MV-4-11 (cell line): Measurements from ENCODE around the gene ANTKMT.

Source experiments
- DNase-seq: peaks from one replicate; lab custom pipeline; 2025; lab: John Stamatoyannopoulos, UW

The ANTKMT gene

DNA sequence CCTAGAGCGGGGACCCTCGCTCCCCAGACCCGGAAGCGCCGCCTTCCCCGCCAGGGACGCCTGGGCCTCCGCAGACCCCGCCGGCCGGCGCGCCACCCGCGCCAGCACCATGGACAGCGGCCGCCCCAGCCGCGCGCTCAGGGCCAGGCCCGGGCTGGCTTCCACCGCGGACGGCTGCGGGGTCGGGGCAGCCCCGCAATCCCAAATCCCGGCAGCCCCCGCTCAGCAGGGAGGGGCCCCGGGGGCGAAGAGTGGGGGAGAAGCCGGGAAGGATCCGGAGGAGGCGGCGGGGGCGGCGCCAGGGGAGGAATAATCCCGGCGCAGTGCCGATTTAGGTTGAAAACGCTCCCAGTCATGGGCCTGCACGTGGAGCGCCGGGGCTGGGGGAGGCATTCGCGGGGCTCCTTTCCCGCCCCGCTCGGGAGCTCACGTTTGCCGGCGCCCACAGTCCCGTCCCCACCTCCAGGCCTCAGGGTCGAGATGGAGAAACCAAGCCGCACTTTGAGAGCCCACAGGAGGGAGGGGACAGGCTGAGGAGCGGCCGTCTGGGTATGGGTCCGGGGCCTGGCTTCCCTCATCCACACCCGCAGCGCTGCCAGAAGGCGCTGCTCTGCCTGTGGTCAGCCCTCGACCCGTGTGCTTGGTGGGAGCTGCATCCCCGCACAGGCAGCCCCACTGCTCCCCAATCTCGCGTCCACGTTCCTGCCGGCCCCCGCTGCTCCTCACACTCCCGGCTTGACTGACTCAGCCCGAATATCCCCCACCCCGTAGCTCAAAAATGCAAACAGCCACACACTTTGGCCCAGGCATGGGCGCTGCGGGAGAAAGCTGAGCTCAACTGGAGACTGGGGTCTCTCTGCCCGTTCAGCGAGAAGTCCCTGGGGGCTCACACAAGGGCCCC is 20.0 kb upstream of the ANTKMT start:
- no peak for DNase-seq

DNA sequence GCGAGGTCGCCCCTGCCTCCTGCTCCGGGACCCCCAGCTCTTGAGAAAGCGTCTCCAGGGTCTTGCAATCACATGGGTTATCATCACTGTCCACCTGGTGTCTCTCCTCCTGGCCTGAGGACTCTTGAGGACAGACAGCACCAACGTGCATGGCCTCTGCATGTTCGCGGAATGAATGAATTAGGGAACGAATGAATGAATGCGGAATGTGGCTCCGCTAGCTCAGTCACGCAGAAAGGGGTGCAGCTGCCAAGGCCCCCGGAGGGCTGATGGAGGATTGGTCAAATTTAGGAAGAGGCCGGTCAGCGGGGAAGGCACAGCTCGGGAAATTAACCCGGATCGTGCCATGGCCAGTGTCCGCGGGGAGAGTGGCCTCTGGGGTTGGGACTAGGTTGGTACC is 18.6 kb upstream of the ANTKMT start:
- DNase-seq, result no peak

DNA sequence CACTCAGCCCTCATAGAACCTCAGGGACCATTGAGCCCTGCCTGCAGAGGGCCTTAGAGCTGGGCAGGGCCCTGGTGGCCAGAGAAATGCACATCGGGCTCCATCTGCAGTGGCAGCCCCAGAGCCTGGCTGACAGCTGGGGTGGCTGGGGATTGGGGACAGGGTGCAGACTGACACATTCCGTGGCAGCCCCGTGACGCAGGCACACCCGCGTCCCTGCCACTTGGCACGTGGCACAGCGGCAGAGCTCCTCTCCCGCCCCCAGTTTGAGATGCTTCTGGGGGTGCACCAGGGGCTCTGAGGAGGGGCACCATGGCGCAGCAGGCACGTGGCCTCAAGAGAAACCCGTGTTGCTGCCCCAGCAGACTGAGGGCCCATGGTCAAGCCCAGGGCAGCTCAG is 17.5 kb upstream of the ANTKMT start:
- no peak for DNase-seq

DNA sequence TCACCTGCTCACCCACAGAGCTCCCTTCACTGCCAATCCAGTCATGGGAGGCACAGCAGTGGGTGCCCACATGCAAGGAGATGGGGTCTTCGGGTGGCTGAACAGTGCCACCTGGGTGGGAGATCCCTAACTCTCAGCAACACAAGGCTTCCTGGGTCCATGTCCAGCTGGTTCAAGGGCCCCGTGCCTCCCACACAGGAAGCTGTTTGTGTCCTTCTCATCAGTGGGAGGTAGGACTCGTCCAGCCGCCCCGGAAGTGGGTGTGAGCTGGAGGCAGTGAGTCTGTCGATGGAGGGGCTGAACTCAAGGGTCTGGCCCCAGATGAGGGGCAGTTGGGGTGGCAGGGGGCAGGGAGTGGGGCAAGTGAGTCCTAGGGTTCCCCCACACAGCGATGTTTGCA is 16.9 kb upstream of the ANTKMT start:
- DNase-seq, result no peak

DNA sequence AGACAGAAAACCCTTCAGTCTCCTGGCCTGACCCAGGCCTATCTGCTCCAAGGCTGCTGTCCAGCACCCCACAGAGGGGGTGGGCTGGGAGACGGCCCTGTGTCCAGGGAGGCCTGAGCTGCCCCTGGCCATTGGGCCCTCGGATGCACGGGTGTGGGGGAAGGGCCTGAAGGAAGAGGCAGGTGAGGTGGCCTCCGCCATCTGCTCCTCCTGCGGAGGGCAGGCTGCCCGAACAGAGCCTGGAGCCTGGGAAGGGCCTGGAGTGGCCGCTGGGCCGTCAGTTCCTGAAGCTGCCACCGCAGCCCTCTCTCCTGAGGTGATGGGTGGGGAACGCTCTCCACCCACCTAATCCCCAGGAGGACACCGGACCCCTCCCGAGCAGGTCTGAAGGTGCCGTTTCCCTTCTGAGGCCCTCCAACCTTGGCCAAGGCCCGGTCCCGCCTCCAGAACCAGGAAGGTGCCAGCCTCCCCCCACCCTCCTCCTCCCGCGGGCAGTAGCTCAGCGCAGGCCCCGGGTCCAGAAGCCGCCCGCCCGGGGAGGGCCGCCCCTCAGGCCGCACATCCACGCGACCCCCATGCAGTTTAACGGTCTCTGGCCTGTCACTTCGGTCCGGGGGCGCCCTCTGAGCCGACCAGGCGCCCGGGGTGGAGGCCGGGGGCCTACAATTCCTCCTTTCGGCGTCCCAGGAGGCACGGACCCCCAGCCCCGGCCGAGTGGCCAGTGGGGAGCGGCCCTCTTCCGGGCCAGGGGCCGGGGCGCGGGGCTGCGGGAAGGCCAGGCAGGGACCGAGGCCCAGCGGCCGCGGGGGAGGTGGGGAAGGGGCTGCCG is 16.2 kb upstream of the ANTKMT start:
- no peak for DNase-seq

DNA sequence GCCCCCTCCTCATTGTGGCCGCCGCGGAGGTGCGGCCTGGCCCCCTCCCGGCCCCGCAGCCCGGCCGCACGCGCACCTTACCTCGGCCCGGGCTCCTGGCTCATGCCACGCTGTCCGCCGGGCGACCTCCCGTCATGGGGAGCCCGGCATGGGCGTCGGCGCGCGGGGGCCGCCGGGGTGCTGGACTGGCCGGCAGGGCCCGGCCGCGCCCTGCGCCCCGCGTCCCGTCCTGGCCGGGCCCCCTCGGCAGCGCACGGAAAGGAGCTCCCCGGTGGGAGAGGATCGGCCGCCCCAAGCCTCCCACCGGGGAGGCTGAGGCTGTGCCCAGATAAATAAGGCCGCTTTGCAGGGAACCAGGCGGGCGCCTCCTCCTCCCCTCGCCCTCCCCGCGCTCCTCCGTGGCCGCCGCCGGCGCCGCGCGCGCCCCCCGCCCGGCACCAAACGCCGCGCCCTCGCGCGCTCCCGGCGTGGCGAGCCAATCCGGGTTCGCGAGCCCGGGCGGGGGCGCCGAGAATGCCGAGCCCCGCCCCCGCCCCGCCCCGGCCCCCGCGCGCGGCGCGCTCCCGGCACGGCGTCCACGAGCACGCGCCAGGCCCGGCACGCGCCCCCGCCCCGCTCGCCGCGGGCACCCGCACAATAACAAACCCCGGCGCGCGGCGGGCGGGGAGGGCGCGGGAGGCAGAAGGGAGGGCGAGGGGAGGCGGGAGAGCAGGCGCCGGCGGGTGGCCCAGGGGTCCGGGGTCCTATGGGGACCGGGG is 15.3 kb upstream of the ANTKMT start, which contains the start of gene FBXL16:
Gene FBXL16, minus strand, starts transcription at position 371 of the 758 bp plus-strand sequence. CDS start 8,396 bp downstream, outside the sequence.
- DNase-seq, result no peak

DNA sequence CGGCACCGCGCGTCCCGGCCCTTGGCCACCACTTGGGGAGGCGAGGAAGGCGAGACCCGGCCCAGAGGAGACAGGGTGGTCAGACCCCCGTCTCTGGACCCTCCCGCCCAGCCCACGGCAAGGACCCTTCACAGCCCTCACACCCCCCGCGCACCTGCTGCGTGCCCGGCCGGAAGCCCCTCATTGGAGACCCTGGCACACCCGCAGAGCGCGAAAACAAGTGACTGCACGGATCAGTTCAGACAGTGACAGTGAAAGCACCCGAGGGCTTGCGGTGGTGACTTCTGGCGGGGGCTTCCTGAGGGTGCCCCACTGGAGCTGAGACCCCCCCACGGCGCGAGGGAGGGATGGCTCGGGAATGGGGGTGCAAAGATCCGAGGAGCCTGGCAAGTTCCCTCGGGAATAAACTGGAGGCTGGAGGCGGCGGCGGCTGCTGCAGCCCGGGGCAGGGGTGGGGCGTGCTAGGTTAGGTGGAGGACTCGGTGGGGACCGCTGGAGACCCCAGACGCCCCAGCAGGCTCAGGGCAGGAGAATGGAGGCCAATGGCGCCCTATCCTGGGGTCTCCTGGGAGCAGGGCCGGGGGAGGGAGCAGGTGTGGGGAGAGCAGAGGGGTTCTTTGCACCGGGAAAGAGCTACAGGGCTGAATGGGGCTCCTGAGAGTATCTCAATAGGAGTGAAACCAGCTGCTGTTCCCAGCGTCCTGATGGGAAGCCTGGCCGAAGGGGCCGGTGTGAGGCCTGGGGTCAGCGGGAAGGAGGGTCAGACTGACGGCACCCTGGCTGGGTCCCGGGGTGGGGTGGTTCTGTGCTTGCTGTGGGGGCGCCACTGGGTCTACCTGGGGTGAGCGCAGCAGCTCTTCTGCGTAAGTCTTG is 14.5 kb upstream of the ANTKMT start:
- DNase-seq, result no peak

DNA sequence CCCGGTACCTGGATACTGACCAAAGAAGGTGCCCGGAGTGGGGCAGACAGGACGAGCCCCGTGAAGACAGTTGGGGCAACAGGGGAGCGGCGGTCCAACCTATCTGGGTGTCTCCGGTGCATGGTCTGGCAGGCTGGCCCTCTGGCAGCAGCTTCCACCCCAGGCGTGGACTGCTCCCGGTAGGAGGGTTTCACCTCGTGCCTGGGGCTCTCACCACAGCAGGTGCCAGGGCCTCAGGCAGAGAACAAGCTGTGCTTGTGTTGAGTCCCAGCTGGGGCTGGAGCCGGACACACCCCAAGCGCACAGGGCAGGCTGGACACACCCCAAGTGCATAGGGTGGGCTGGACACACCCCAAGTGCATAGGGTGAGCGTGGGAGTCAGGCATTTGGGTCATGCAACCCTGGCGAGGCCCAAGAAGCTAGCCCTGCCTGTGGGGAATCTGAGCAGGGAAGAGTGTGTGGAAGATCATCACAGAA is 13.8 kb upstream of the ANTKMT start:
- no peak for DNase-seq

DNA sequence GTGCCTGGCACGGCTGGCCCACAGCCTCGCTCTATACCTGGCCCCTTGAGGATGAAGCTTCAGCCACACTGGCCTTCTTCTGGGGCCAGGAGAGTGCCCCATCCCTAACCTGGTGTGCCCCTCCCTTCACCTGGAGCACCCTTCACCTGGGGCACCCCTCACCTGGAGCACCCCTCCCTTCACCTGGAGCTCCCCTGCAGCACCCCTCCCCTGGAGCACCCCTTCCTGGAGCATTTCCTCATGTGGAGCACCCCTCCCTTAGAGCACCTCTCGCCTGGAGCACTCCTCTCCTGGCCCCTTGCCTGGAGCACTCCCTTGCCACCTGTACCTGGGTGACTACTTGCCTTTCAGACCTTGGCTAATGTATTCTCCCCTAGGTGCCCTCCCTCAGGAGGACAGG is 12.9 kb upstream of the ANTKMT start:
- no peak for DNase-seq

DNA sequence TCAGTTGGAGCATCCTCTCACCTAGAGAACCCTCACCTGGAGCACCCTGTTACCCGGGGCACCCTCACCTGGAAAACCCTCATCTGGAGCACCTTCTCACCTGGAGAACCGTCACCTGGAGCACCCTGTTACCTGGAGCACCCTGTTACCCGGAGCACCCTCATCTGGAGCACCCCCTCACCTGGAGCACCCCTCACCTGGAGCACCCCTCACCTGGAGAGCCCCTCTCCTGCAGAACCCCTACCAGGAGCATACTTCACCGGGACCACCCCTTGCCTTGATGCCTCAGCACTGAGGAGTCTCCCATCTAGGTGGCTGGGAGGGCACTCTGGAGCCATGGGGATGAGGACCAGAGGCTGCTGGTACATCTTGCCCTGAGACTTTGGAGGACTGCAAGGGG is 12.0 kb upstream of the ANTKMT start:
- DNase-seq, result no peak

DNA sequence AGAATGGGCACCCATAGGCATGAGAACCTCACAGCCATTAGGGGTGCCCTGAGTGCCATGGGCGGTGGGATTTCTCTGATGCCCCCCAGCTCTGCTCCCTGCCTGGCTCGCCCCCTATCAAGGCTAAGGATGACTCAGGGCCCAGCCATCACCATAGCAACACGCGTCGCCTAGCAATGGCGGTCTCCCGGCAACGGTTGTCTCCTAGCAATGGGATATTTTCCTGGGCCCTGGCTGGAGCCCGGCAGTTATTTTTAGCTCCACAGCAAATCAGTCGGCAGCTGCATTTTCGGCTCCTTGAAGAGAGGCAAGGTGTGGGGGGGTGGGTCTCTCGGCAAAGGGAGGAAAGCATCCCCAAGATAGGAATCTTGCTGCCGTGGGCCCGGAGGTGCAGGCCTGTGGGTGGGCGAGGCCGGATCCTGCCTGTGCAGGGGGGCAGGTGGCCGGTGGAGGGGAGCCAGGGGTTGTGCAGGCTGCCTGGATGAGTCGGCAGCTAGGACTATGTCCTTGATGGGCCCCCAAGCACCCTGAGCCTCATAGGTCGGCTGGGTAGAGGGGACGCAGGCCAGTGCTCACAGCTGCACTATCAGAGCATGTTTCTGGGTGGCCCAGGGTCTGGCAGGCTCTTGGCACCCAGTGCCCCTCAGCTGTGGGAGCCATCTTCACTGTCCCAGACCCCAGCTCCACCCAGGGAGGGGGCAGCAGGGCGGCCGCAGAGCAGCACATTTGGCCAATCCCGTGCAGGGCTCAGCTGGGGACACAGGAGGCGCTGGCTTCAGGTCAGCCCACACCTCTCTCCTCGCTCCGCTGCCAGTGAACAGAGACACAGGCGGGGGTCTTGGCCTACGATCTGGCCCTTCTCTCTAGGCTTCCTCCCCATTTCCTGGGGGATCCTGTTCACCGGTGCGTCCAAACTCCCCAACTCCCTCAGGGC is 11.1 kb upstream of the ANTKMT start:
- DNase-seq, result peak; percentile 60

DNA sequence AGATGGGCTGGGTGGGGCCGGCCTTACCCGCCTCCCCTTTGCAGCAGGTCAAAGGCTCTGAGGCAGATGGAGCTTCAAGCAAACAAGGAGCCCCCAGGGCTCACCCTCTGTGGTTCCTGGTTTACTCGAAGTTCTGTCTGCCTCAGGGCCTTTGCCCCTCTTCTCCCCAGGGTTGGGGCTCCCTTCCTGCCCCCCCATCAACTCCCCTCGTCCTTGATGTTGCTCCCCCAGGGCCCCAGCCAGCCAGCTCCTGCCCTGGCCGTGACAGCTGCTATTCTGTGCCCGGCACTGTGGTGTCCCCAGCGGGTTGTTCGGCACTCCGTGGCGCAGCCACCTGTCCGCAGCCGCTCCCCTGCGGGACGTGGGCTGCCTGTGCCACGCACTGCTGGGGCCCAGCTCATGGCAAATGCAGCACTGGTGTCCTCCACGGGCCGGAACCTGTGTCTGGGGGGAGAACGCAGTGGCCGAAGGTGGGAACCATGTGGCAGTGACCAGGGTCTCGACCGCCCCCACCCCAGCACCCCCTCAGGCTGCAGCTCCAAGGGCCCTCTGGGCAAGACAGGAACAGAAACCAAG is 10.4 kb upstream of the ANTKMT start:
- no peak for DNase-seq

DNA sequence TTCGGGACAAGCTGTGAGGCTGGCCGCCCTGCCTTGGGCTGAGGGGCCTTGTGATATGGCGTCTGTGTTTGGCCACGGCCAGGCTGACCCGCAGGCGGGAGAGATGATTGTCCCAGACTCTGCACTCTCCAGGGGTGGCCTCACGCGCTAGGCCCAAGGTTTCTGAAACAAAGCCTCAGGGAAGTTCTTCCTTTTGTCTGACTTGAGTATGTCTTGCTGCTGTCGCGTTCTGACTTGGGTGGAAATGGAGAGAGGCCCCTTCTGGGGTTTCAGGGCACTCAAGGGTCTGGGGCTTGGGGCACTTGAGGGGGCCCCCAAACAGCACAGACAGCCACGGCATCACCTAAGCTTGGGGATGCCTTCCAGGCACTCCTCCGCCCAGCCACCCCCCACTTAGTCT is 9.9 kb upstream of the ANTKMT start:
- DNase-seq, result no peak

DNA sequence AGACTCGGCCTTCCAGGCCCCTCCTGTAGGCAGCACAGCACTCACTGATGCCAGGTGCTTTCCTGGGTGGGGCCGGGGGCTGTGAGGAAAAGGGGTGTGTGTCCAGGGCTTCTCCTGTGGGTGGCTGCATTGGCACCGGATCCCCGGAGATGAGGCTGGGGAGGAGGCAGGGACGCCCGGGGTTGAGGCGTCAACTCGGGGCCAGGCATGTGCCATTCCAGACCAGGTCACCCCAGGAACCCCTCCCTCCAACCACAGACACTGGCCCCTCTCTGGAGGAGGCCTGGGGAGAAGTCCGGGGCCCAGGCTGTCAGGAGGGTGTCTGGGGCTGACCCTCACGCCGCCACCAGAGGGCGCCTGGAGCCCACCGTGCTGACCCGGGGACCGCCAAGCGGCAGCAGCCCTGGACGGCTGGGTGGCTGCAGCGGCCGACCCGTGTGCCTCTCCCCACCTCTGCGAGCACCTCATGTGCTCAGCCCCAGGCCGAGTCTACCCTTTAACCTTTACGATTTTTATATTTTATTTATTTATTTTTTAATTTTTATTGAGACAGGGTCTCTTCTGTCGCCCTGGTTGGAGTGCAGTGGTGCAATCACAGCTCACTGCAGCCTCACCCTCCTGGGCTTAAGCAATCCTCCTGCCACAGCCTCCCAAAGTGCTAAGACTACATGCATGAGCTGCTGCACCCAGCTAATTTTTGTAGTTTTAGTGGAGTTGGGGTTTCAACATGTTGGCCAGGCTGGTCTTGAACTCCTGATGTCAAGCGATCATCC is 9.2 kb upstream of the ANTKMT start:
- DNase-seq, result peak; percentile 46

DNA sequence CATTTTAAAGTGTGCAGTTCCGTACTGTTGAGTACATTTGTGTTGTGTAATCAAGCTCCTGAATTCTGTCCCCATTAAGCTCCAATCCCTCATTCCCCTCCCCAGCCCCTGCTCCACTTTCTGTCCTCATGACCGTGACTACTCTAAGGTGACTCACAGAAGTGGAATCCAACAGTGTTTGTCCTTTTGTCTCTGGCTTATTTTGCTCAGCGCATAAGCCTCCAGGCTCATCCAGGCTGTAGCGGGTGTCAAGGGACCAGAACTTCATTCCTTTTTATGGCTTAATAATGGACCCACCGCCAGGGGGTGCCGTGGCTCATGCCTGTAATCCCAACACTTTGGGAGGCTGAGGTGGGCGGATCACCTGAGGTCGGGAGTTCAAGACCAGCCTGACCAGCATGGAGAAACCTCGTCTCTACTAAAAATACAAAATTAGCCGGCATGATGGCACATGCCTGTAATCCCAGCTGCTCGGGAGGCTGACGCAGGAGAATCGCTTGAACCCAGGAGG is 8.2 kb upstream of the ANTKMT start:
- DNase-seq, result peak; percentile 54

DNA sequence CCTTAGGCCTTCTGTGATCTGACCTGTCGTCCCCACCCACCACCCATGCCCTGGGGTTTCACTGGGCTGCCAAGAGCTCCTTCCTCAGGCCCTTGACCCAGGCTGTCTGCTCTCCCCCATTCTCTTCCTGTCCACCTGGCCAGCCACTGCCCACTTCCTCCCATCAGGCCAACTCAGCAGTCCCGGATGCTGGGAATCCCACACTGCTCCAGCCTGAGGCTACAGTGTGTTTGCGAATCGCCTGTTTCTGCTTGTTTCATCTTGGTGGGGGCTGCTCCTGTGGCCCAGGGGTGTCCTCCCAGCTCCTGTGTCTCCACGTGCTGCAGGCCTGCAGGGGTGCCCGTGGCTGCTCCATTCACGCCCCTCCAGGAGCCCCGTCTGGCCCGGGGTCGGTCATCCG is 6.9 kb upstream of the ANTKMT start:
- no peak for DNase-seq

DNA sequence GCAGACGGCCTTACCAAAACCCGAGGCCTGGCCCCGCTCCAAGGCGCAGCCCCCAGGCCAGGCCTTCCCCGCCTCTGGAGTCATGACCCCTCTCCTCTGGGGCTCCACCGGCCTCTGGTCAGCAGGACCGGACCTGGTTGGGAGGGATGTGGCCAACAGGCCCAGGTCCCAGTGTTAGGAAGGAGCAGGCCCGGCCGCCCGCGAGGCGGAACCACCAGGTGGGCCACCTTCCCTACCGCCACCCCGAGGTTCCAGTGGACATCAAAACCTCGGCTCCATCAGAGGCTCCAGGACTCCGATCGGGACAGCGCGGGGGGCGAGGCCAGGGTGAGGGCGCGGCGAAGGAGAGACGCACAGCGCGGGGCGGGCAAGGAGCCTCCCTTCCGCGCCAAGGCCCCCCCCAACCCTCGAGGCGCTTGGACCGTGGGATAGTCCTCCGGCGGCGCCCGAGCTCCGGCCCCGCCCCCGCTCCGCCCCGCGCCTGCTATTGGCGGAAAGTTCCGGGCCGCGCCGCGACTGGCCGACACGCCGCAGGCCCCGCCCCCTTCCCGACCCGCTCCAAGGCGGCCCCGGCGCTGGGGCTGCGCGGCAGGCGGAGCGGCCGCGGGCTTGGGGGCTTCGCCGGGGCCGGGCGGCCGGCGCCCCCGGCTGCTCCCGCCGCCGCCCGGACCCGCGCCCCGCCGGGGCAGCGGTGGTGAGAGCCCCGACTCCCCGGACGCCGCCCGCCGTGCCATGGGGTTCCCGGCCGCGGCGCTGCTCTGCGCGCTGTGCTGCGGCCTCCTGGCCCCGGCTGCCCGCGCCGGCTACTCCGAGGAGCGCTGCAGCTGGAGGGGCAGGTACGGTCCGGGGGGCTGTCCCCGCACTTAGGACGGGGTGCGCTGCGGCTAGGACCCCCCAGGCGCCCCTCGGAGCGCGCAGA is 6.1 kb upstream of the ANTKMT start, which contains the start of gene METRN:
Gene METRN, plus strand, starts transcription at position 561 of the 919 bp plus-strand sequence. Its CDS starts 172 bp downstream, at position 733.
- DNase-seq, result peak; percentile 79
